ENCODE data around the gene GGA1. TPM values are rescaled to one million over a fixed set of nuclear protein-coding genes. Genes with fewer than 3 reads are reported as not detected.

The GGA1 gene
- total RNA-seq, 1 experiment from 2014 or later = 53.3 TPM

- no peak for DNase-seq (ENCODE audit: low read depth)
Observed at GRCh38 chr22:37630839-37631435, 22.3 kb downstream of the GGA1 start.

- DNase-seq (ENCODE audit: low read depth) = no peak
Observed at GRCh38 chr22:37631448-37632173, 23.0 kb downstream of the GGA1 start.

- DNase-seq (ENCODE audit: low read depth) = no peak
Observed at GRCh38 chr22:37632174-37633088, 23.8 kb downstream of the GGA1 start.

GRCh38 chr22:37633089-37633624 is 24.5 kb downstream of the GGA1 start:
- DNase-seq (ENCODE audit: low read depth) = no peak

GRCh38 chr22:37633625-37634416 is 25.2 kb downstream of the GGA1 start:
- peak; percentile 88 for DNase-seq (ENCODE audit: low read depth)

GRCh38 chr22:37634417-37634924 is 25.8 kb downstream of the GGA1 start:
- no peak for DNase-seq (ENCODE audit: low read depth)

GRCh38 chr22:37635157-37635556 is 26.5 kb downstream of the GGA1 start:
- DNase-seq (ENCODE audit: low read depth) = no peak

GRCh38 chr22:37636186-37636948 is 27.7 kb downstream of the GGA1 start:
- DNase-seq (ENCODE audit: low read depth) = peak; percentile 97

GRCh38 chr22:37636949-37637273 is 28.3 kb downstream of the GGA1 start:
- no peak for DNase-seq (ENCODE audit: low read depth)

GRCh38 chr22:37638391-37639069 is 29.9 kb downstream of the GGA1 start:
- no peak for DNase-seq (ENCODE audit: low read depth)

GRCh38 chr22:37639070-37639760 is 30.6 kb downstream of the GGA1 start, which contains the start of gene SH3BP1:
Gene SH3BP1, plus strand, starts transcription at chr22:37639669. Its CDS starts 119 bp downstream, at chr22:37639788.
- no peak for DNase-seq (ENCODE audit: low read depth)

GRCh38 chr22:37639771-37640590 is 31.3 kb downstream of the GGA1 start:
- DNase-seq (ENCODE audit: low read depth) = no peak

- DNase-seq (ENCODE audit: low read depth) = no peak
Observed at GRCh38 chr22:37640591-37641560, 32.2 kb downstream of the GGA1 start.

- no peak for DNase-seq (ENCODE audit: low read depth)
Observed at GRCh38 chr22:37641561-37641949, 32.9 kb downstream of the GGA1 start.

GRCh38 chr22:37643225-37643847 is 34.7 kb downstream of the GGA1 start:
- peak; percentile 67 for DNase-seq (ENCODE audit: low read depth)

GRCh38 chr22:37647317-37647716 is 38.7 kb downstream of the GGA1 start:
- DNase-seq (ENCODE audit: low read depth) = no peak

Data from LHCN-M2 (cell line).